ENCODE results near the gene RCC2. TPM values are rescaled to one million over a fixed set of nuclear protein-coding genes. Genes with fewer than 3 reads are reported as not detected.
"Not testable (repeated sequence)": the region's sequence is repeated elsewhere in the genome, so short reads cannot be mapped to it uniquely, and the experiment has no call there.

RCC2 gene
- total RNA-seq, 2 donors from 2014 or later, result 69.3 to 121 TPM

DNA sequence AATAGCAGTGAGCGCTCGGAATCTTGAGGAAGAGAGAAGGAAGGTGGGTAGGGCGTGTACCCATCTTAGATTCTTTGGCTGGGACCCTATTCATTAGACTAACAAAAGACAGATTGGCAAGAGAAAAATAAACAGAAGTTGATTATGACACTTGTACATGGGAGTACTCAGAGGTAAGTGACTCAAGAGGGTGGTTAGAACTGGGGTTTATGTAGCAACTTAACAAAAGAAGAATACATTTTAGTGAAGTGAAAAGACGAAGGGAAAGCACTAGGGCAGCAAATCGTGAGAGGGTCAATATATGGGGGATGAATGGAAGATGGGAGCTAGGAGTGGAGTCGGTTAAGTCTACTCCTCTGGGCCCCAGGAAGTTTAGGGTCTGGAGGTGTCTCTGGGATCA, 25.8 kb upstream of the RCC2 start:
- Histone ChIP-seq H3K36me3 (no peaks in the 10 kb centered on the region), H3K4me1 (no peaks in the 10 kb centered on the region), H3K9ac (ENCODE audit: low read depth in 2 of 2, low read length in 2 of 2) (no peak overlapping the region), H3K4me3 (no peak overlapping the region), H3K27ac (no peak overlapping the region), H3K9me3 (no peaks in the 10 kb centered on the region), H3K27me3 (no peaks in the 10 kb centered on the region)
- no peak for DNase-seq
- TF ChIP-seq CTCF (IDR thresholded peaks at IDR 0.05), result no peak
- intact Hi-C loops (cut with DNase I), result no loop called here

DNA sequence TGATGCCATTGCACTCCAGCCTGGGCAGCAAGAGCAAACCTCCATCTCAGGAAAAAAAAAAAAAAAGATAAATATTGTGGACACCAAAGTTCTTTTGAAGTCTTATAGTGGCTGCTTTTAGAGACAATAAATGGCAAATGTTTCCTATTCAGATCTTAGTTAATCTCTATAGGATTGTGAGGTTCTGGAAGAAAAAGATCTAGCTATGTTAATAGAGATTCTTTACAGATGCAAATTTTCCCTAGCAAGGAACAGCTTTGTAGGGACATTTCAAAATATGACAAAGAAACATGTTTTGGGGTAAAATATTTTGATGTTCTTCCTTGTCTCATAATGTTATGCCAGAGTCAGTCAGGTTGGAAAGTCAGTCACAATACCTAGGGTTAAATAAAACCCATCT, 24.5 kb upstream of the RCC2 start:
- DNase-seq, result no peak
- Histone ChIP-seq H3K4me3 (no peak overlapping the region), H3K9me3 (no peaks in the 10 kb centered on the region), H3K9ac (ENCODE audit: low read depth in 2 of 2, low read length in 2 of 2) (no peak overlapping the region), H3K27ac (no peak overlapping the region), H3K27me3 (no peaks in the 10 kb centered on the region), H3K36me3 (no peaks in the 10 kb centered on the region), H3K4me1 (no peaks in the 10 kb centered on the region)
- TF ChIP-seq CTCF (IDR thresholded peaks at IDR 0.05), result no peak
- intact Hi-C loops (cut with DNase I), result no loop called here

DNA sequence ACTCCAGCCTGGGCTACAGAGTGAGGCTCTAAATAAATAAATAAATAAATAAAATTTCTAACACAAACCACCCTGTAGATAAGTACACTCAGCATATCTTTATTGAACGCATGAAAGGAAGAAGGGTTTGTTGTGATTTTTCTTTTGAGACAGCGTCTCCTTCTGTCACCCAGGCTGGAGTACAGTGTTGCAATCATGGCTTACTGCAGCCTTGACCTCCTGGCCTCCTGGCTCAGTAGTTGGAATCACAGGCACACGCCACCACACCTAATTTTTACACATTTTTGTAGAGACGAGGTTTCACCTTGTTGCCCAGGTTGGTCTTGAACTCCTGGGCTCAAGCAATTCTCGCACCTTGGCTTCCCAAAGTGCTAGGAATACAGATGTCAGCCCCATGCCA, 23.2 kb upstream of the RCC2 start:
- Histone ChIP-seq H3K36me3 (no peaks in the 10 kb centered on the region), H3K9ac (ENCODE audit: low read depth in 2 of 2, low read length in 2 of 2) (no peak overlapping the region), H3K27me3 (no peaks in the 10 kb centered on the region), H3K27ac (no peak overlapping the region), H3K4me3 (no peak overlapping the region), H3K4me1 (no peaks in the 10 kb centered on the region), H3K9me3 (no peaks in the 10 kb centered on the region)
- no peak for DNase-seq
- intact Hi-C loops (cut with DNase I), result no loop called here
- no peak for TF ChIP-seq CTCF (IDR thresholded peaks at IDR 0.05)

DNA sequence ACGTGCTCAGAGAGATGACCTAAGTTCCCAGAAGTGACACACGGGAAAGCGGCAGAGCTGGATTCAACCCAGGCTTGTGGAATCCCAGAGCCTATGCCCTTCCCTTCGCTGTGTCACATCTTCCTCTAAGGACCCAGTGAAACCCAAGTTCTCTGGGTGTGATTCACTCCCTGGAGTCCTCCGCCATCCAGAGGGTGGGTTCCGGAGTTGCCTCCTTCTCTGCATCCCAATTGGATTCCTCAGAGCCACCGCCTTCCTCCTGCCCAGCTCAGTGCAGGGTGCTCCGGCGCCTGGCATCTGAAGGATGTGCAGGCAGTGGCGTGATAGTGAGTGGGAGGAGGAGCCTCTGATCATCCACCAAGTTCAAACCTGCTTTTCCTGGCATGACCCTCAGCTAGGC, 20.7 kb upstream of the RCC2 start:
- intact Hi-C loops (cut with DNase I), result no loop called here

GRCh38 chr1:17458794-17459193, 19.3 kb upstream of the RCC2 start:
- Histone ChIP-seq H3K9me3 (no peaks in the 10 kb centered on the region), H3K4me3 (no peak overlapping the region), H3K27ac (no peak overlapping the region), H3K36me3 (no peaks in the 10 kb centered on the region), H3K27me3 (no peaks in the 10 kb centered on the region), H3K9ac (ENCODE audit: low read depth in 2 of 2, low read length in 2 of 2) (no peak overlapping the region), H3K4me1 (no peaks in the 10 kb centered on the region)
- no peak for DNase-seq
- intact Hi-C loops (cut with DNase I), result no loop called here
- TF ChIP-seq CTCF (IDR thresholded peaks at IDR 0.05), result no peak

More for the DNA sequence above, 20.7 kb upstream of the RCC2 start:
- Histone ChIP-seq H3K27ac (no peak overlapping the region), H3K4me3 (no peak overlapping the region), H3K27me3 (no peaks in the 10 kb centered on the region), H3K9me3 (no peaks in the 10 kb centered on the region), H3K9ac (ENCODE audit: low read depth in 2 of 2, low read length in 2 of 2) (no peak overlapping the region), H3K4me1 (no peaks in the 10 kb centered on the region), H3K36me3 (no peaks in the 10 kb centered on the region)
- no peak for TF ChIP-seq CTCF (IDR thresholded peaks at IDR 0.05)
- no peak for DNase-seq

DNA sequence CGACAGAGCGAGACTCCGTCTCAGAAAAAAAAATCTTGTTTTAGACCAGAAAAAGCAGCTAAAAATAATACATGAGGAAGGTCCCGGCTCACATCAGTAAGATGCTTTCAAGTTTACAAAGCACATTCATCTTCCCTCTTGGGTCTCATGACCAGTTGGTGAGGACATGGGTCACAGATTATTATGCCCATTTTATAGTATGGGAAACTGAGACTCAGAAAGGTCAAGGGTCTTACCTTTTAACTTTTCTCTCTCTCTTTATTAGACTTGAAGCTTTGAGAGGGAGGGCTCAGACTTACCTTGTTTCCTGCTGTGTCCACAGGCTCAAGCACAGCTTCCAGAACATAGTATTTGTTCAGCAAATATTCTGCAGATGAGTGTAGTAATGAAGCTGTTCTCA, 13.2 kb upstream of the RCC2 start:
- Histone ChIP-seq H3K4me1 (no peaks in the 10 kb centered on the region), H3K27me3 (no peaks in the 10 kb centered on the region), H3K9ac (ENCODE audit: low read depth in 2 of 2, low read length in 2 of 2) (no peak overlapping the region), H3K9me3 (no peaks in the 10 kb centered on the region), H3K27ac (no peak overlapping the region), H3K4me3 (no peak overlapping the region), H3K36me3 (no peaks in the 10 kb centered on the region)
- intact Hi-C loops (cut with DNase I), result no loop called here
- DNase-seq, result no peak
- TF ChIP-seq CTCF (IDR thresholded peaks at IDR 0.05), result no peak

- H3K36me3 ChIP-seq; H3K9me3 ChIP-seq; intact Hi-C loops (cut with DNase I); H3K9ac ChIP-seq (ENCODE audit: low read depth in 2 of 2, low read length in 2 of 2); H3K4me1 ChIP-seq; H3K27me3 ChIP-seq; H3K27ac ChIP-seq; H3K4me3 ChIP-seq; DNase-seq: not testable (repeated sequence)
Measured at GRCh38 chr1:17452203-17452602, 12.7 kb upstream of the RCC2 start.
